CD14-positive monocyte (primary cell): ENCODE results near the gene CPEB3. TPM values are rescaled to one million over a fixed set of nuclear protein-coding genes. Genes with fewer than 3 reads are reported as not detected.

Experiments
- DNase-seq, 3 donors: peaks; one replicate each; pipeline ENCODE4 v3.0.0-alpha.2; 2011 to 2022
- H2AFZ ChIP-seq: 2 replicates; pipeline ENCODE4 v1.6.0; 2012; ENCODE audit warnings: mild to moderate bottlenecking, low read depth, low read length, inconsistent platforms; ENCODE audit not compliant: insufficient read depth, poor library complexity, severe bottlenecking
- H3K27ac ChIP-seq, 2 donors: 1 replicate in 1 of 2; 2 replicates in 1 of 2; pipeline ENCODE4 v1.5.1; 2012 to 2013; ENCODE audit warnings: low read length in 2 of 2, control low read depth in 1 of 2, inconsistent platforms in 1 of 2, low read depth in 1 of 2, mild to moderate bottlenecking in 1 of 2
- H3K27me3 ChIP-seq, 2 donors: one replicate each; pipeline versions ENCODE4 v1.6.0 to v1.6.1; 2011 to 2013; ENCODE audit warnings: low read length in 2 of 2; ENCODE audit not compliant: control insufficient read depth in 2 of 2, insufficient read depth in 2 of 2
- H3K36me3 ChIP-seq, 2 donors: replicated peaks in 1 of 2; 1 replicate in 1 of 2; 2 replicates in 1 of 2; pipeline versions ENCODE4 v1.5.1 to v1.6.1; 2012 to 2013; ENCODE audit warnings: low read length in 2 of 2, control low read depth in 1 of 2, inconsistent platforms in 1 of 2, mild to moderate bottlenecking in 1 of 2; ENCODE audit not compliant: insufficient read depth in 2 of 2, control insufficient read depth in 1 of 2
- H3K4me1 ChIP-seq, 2 donors: 1 replicate in 1 of 2; 2 replicates in 1 of 2; pipeline versions ENCODE4 v1.5.1 to v1.6.1; 2012 to 2013; ENCODE audit warnings: low read length in 2 of 2, control low read depth in 1 of 2, inconsistent platforms in 1 of 2, mild to moderate bottlenecking in 1 of 2, moderate library complexity in 1 of 2; ENCODE audit not compliant: insufficient read depth in 2 of 2, control insufficient read depth in 1 of 2
- H3K4me2 ChIP-seq: replicated peaks from 2 replicates; pipeline ENCODE3; 2012; ENCODE audit warnings: low read length, moderate library complexity, mild to moderate bottlenecking; ENCODE audit not compliant: poor library complexity, severe bottlenecking; ENCODE audit errors: extremely low read depth
- H3K4me3 ChIP-seq, 3 experiments: fragments of 200-600 bp in 1 of 3; sonication (generic) in 1 of 3; replicated peaks in 1 of 3; 1 replicate in 2 of 3; 2 replicates in 1 of 3; pipeline ENCODE4 v1.5.1; 2011 to 2013; ENCODE audit warnings: low read length in 3 of 3, mild to moderate bottlenecking in 3 of 3, control low read depth in 2 of 3, low read depth in 2 of 3, inconsistent platforms in 1 of 3, moderate library complexity in 1 of 3
- H3K79me2 ChIP-seq: 2 replicates; pipeline ENCODE4 v1.6.0; 2012; ENCODE audit warnings: mild to moderate bottlenecking, control low read depth, inconsistent platforms, low read length, moderate library complexity; ENCODE audit not compliant: insufficient read depth
- H3K9ac ChIP-seq: 2 replicates; pipeline ENCODE4 v1.6.0; 2017; ENCODE audit warnings: low read length, mild to moderate bottlenecking; ENCODE audit not compliant: insufficient read depth, poor library complexity, severe bottlenecking
- H3K9me3 ChIP-seq, 2 donors: replicated peaks in 1 of 2; 1 replicate in 1 of 2; 2 replicates in 1 of 2; pipeline versions ENCODE4 v1.5.1 to v1.6.1; 2012 to 2013; ENCODE audit warnings: low read length in 2 of 2, control low read depth in 1 of 2; ENCODE audit not compliant: control insufficient read depth in 1 of 2, insufficient read depth in 1 of 2
- H4K20me1 ChIP-seq: 2 replicates; pipeline ENCODE4 v1.6.0; 2012; ENCODE audit warnings: mild to moderate bottlenecking, low read length, control low read depth, moderate library complexity; ENCODE audit not compliant: insufficient read depth
- H3K27ac Mint-ChIP-seq, 7 donors: one replicate each; pipeline ENCODE4 v1.8.0; 2020; ENCODE audit warnings: mild to moderate bottlenecking in 7 of 7, mixed read lengths in 7 of 7, moderate library complexity in 6 of 7, inconsistent platforms in 2 of 7
- H3K27me3 Mint-ChIP-seq, 3 donors: one replicate each; pipeline ENCODE4 v1.8.0; 2021 to 2022; ENCODE audit warnings: low read depth in 3 of 3, mild to moderate bottlenecking in 3 of 3, mixed read lengths in 3 of 3, moderate library complexity in 3 of 3, inconsistent platforms in 1 of 3
- H3K36me3 Mint-ChIP-seq, 2 donors: one replicate each; pipeline ENCODE4 v1.8.0; 2020; ENCODE audit warnings: mixed read lengths in 2 of 2, inconsistent platforms in 1 of 2, mild to moderate bottlenecking in 1 of 2
- H3K4me1 Mint-ChIP-seq: one replicate; pipeline ENCODE4 v1.8.0; 2020; ENCODE audit warnings: mild to moderate bottlenecking, mixed read lengths
- H3K4me3 Mint-ChIP-seq, 2 donors: one replicate each; pipeline ENCODE4 v1.8.0; 2020; ENCODE audit warnings: mild to moderate bottlenecking in 2 of 2, mixed read lengths in 2 of 2, moderate library complexity in 1 of 2
- H3K9me3 Mint-ChIP-seq, 7 donors: one replicate each; pipeline ENCODE4 v1.8.0; 2020 to 2022; ENCODE audit warnings: mixed read lengths in 7 of 7, mild to moderate bottlenecking in 6 of 7, moderate library complexity in 6 of 7, inconsistent platforms in 2 of 7
- WGBS: methylation state at CpG from one replicate; pipeline ENCODE4 v1.1.5; 2013; ENCODE audit warnings: missing lambda C conversion rate; ENCODE audit not compliant: insufficient coverage; 5-methylcytosine and 5-hydroxymethylcytosine counted together
- intact Hi-C, 2 donors: fragments of 100-400 bp; cut with micrococcal nuclease; formaldehyde crosslinking; loops; one replicate each; pipeline versions ENCODE4 v1.15.0 to v1.15.1; 2023
- polyA plus RNA-seq, 3 donors: library from polyadenylated mRNA; depleted of rRNA in 1 of 3; unstranded in 2 of 3; stranded (reverse) in 1 of 3; fragments of 300-500 nt in 2 of 3; fragments of >200 nt in 1 of 3; fragmentation: Illumina TruSeq in 2 of 3; gene quantifications; 1 replicate in 2 of 3; 2 replicates in 1 of 3; pipeline ENCODE4 v1.2.3, GENCODE V29; 2012 to 2021
- TF ChIP-seq, protein P1 (sequence below): fragments of 200-600 bp; IDR thresholded peaks from one replicate; pipeline ENCODE4 v1.8.0; 2022; ENCODE audit warnings: antibody characterized with exemption, mild to moderate bottlenecking

The CPEB3 gene
- polyA plus RNA-seq, 3 donors: 1.8 to 2.9 (median 2.1) TPM

DNA sequence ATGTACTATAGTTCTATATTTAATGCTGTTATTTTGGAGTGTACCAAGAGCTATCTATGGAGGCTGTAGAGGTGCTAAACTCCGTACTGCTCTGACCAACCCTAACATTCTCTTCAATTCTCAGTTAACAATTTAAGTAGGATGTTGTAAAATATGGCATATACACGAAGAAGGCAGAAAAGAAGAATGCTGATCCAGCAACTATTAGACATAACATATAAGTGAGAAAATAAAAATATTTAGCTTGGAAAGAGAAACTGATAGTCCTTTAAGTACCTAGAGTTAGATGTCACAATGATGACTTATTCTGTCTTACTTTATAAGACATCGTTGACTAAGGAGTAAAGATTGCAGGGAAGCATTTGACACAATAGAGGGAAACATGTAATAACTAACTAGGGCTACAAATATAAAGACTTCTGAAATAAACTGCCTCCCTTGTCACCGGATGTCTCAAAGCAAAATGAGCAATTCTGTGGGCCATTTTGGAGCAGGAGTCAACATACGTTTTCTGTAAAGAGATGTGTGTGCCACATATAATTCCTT is 159.5 kb downstream of the CPEB3 start:
- no peaks in the 10 kb centered on the region for H3K4me1 ChIP-seq
- peaks cover 5% of the 10 kb centered on the region for H3K79me2 ChIP-seq
- no peak overlapping the region for H3K4me2 ChIP-seq
- H3K27me3 ChIP-seq: no peaks in the 10 kb centered on the region
- H3K9ac ChIP-seq: no peak overlapping the region
- Mint-ChIP-seq H3K4me3 (no peak overlapping the region), H3K4me1 (peaks cover 9% of the 10 kb centered on the region), H3K9me3 (peaks cover 0 to 4% (median 0%) of the 10 kb centered on the region in 7 donors), H3K27me3 (no peaks in the 10 kb centered on the region), H3K36me3 (peaks cover 25 to 31% of the 10 kb centered on the region in 2 donors), H3K27ac (no peak overlapping the region)
- peaks cover 0 to 5% of the 10 kb centered on the region in 2 donors for H3K36me3 ChIP-seq
- H3K4me3 ChIP-seq: no peak overlapping the region
- no peak for DNase-seq
- intact Hi-C loops: no loop called here
- WGBS: no CpG with 5 or more reads among the region's 5 CpGs
- H3K9me3 ChIP-seq: no peaks in the 10 kb centered on the region
- TF ChIP-seq, protein P1, sequence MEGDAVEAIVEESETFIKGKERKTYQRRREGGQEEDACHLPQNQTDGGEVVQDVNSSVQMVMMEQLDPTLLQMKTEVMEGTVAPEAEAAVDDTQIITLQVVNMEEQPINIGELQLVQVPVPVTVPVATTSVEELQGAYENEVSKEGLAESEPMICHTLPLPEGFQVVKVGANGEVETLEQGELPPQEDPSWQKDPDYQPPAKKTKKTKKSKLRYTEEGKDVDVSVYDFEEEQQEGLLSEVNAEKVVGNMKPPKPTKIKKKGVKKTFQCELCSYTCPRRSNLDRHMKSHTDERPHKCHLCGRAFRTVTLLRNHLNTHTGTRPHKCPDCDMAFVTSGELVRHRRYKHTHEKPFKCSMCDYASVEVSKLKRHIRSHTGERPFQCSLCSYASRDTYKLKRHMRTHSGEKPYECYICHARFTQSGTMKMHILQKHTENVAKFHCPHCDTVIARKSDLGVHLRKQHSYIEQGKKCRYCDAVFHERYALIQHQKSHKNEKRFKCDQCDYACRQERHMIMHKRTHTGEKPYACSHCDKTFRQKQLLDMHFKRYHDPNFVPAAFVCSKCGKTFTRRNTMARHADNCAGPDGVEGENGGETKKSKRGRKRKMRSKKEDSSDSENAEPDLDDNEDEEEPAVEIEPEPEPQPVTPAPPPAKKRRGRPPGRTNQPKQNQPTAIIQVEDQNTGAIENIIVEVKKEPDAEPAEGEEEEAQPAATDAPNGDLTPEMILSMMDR: no peak
- H2AFZ ChIP-seq: no peak overlapping the region
- no peak overlapping the region for H3K27ac ChIP-seq
- H4K20me1 ChIP-seq: peaks cover 28% of the 10 kb centered on the region

DNA sequence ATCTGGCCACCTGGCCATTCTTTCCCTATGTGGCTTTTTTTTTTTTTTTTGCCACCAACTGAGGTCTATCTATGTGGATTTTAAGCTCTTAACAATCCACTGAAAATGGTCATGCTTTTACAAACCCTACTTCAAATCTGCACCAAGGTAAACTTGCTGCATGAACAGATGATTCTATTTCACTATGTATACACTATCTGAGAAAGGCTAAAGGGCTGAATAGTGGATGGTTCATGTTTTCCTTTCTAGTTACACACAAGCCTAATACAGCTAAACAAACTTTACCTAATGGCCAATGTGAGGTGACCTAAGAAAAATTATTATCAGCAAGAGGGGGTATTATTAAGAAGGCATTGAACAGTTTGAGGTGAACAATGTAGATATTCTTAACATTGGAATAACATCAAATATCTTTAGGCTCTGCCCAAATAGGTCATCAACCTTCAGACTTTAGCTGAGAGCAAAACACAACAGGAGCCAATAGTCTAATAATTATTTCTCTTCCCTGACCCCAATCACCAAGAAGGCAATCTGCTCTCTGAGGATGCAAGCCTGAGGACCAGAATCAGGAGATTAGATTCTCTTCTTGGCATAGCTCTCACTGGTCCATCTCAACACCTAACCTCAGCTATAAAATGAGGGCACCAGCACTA is 160.1 kb downstream of the CPEB3 start:
- no peak overlapping the region for H3K4me3 ChIP-seq
- H2AFZ ChIP-seq: no peak overlapping the region
- Mint-ChIP-seq H3K9me3 (peaks cover 0 to 4% (median 0%) of the 10 kb centered on the region in 7 donors), H3K36me3 (peaks cover 19 to 31% of the 10 kb centered on the region in 2 donors), H3K27ac (no peak overlapping the region), H3K4me3 (no peak overlapping the region), H3K4me1 (peaks cover 10% of the 10 kb centered on the region), H3K27me3 (no peaks in the 10 kb centered on the region)
- peaks cover 5% of the 10 kb centered on the region for H3K79me2 ChIP-seq
- H3K27me3 ChIP-seq: no peaks in the 10 kb centered on the region
- intact Hi-C loops: no loop called here
- TF ChIP-seq, protein P1: no peak
- no peaks in the 10 kb centered on the region for H3K9me3 ChIP-seq
- DNase-seq: no peak
- H3K4me1 ChIP-seq: no peaks in the 10 kb centered on the region
- H3K9ac ChIP-seq: no peak overlapping the region
- H4K20me1 ChIP-seq: peaks cover 30% of the 10 kb centered on the region
- H3K36me3 ChIP-seq: peaks cover 0 to 5% of the 10 kb centered on the region in 2 donors
- no peak overlapping the region for H3K27ac ChIP-seq
- no peak overlapping the region for H3K4me2 ChIP-seq
